GM18508 (cell line): ENCODE results near the gene DGLUCY.
"Not testable (repeated sequence)": the region's sequence is repeated elsewhere in the genome, so short reads cannot be mapped to it uniquely, and the experiment has no call there.

ENCODE experiments used
- ATAC-seq: cut with Tn5 transposase; IDR thresholded peaks from one replicate; pipeline ENCODE4 v1.9.1; 2021; ENCODE audit warnings: moderate number of reproducible peaks; ENCODE audit not compliant: insufficient read depth, unreplicated experiment

Gene DGLUCY

DNA sequence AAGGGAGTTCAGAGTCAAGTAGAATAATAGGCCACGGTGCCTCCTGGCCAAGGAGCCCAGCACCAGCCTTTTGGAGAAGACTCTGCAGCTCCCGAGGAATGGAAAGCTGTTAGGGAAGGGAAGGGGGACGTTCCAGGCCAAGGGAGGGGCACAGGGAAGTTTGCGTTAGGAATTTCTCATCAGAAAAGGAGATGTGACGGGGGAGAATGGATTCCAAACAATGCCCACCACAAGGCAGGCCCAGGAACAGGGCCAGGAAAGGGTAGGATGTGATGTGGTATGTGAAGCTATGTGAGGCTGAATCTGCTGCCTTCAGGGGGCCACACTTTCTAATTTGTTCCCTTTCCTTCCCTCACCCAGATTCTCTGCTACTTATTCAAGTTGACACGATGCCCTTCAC lies 46.0 kb downstream of the DGLUCY start:
- ATAC-seq: no peak

- no peak for ATAC-seq
Observed at GRCh38 chr14:91163316-91163715, 49.4 kb downstream of the DGLUCY start.

DNA sequence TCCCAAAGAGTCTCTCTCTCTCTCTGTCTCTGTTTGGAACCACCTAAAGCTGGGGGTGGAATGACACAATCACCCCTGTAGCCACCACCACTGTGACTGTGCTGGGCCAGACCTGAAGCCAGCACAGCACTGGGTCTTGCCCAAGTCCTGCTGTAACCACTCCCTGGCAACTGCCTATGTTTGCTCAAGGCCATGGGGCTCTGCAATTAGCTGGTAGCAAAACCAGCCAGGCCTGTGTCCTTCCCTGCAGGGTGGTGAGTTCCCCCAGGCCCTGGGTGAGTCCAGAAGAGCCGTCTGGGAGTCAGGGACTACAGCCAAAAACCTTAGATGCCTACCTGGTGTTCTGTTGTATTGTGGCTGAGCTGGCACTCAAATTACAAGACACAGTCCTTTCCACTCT lies 50.8 kb downstream of the DGLUCY start:
- ATAC-seq: no peak

DNA sequence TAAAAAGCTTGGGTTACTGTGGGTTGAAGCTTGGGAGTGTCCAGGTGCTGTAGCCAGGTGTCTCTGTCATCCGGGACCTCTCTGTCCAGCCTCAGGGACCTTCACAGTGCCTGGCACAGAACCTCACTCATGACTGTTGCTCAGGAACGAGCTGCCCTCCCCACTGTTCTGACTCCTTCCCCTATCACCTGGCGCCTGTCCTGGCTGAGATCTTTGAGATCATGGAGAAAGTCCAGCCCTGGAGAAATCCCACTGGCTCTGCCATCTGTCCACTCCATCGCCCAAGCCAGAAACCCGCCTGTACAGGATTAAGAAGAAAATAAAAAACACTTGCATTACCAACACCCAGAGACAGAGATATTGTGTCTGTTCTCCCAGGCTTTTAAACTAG lies 53.5 kb downstream of the DGLUCY start:
- no peak for ATAC-seq

DNA sequence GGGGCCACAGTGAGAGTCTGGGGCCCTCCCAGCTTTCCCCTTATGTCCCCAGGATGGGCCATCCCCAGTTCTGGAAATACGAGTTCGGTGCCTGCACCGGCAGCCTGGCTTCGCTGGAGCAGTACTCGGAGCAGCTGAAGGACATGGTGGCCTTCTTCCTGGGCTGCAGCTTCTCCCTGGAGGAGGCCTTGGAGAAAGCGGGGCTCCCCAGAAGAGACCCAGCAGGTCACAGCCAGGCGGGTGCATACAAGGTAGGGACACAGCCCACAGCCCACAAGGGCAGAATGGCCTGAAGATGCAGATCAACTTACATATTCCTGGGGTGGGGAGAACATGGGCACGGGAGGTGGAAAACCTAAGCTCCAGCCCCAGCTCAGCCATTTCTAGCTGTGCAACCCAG lies 56.1 kb downstream of the DGLUCY start:
- ATAC-seq: no peak

- ATAC-seq: no peak
Observed at GRCh38 chr14:91170504-91171121, 56.7 kb downstream of the DGLUCY start.

- no peak for ATAC-seq
Observed at GRCh38 chr14:91171291-91171690, 57.4 kb downstream of the DGLUCY start.

DNA sequence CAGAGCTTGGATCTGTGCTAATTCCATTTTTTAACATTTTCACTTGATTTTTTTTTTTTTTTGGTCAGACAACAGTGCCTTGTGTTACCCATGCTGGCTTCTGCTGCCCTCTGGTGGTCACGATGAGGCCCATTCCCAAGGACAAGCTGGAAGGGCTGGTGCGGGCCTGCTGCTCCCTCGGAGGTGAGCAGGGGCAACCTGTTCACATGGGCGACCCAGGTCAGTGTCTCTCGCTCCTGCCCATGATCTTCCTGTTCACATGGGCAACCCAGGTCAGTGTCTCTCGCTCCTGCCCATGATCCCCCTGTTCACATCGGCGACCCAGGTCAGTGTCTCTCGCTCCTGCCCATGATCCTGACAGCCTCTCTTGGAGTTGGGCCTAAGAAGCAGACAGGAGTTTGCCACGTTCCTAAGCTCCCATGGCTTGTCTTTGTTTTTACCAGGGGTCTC lies 59.4 kb downstream of the DGLUCY start:
- ATAC-seq: no peak

DNA sequence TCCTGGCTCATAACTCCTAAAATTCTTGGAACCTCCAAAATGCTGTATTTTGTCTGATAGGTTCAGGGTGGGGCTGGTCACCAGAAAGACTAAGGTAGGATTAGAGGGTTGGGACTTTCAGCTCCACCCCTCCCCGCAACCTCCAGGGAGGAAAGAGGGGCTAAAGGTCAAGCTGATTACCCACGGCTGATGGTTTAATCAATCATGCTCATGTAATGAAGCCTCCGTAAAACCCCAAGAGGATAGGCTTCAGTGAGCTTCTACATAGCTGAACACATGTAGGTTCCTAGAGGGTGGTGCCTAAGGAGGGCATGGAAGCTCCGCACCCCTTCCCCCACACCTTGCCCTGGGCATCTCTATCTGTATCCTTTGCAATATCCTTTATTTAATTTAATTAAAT lies 60.0 kb downstream of the DGLUCY start:
- no peak for ATAC-seq

DNA sequence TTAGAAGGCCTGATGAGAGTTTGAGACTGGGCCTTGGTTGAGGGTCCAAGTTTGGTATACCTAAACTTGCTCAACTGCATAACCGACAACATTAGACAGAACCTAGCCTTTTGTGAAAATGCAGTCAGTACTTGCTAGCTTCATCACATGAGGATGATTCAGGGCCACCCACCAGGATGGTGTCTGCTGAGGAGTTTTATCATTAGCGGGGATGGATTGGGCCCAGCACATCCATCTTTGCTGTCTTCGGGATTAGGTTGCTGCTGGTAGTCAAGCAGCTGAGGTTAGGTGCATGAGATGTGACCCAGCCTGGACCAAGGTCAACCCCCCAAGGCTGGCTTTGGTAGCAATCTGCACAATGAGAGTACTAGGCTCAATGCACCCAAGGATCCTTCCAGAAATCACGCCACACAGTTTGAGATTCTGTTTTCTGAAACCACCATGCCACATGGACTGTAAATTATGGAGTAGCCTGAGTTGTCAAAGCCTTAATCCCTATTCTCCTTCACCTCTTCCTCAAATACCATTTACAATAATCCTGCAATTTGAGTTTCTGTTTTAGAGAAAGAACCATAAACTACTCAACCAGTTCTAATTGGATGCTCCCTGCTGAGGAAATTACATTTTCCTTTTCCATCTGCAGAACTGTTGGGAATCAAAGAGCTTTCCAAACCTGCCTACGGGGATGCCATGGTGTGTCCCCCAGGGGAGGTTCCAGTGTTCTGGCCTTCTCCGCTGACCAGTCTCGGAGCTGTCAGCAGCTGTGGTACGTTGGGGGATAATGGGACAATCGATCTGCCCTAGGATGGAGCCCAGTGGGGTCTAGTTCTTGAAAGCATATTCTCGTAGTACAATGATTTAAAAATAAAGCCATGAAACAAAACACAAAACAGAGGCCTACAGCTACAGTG lies 61.7 kb downstream of the DGLUCY start:
- no peak for ATAC-seq

GRCh38 chr14:91177073-91178034 lies 63.5 kb downstream of the DGLUCY start:
- no peak for ATAC-seq

- no peak for ATAC-seq
Observed at GRCh38 chr14:91180611-91181010, 66.7 kb downstream of the DGLUCY start.

- ATAC-seq: not testable (repeated sequence)
Observed at GRCh38 chr14:91182753-91183152, 68.9 kb downstream of the DGLUCY start.

DNA sequence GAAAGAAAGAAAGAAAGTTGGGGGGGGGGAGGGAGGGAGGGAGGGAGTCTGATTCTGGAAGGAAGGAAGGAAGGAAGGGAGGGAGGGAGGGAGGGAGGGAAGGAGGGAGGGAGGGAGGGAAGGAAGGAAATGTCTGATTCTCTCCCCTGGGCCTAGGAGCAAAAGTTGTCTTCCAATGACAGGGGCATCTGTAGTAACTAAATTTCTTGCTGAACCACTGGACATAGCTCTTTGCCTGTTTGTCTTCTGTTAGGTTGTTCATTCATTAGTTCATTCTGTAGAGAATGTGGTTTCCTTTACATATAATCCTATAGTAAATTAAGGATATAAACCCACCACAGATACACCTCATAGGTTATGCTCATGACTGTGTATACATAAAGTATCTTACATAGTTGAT lies 70.7 kb downstream of the DGLUCY start:
- ATAC-seq: no peak

GRCh38 chr14:91185721-91186120 lies 71.8 kb downstream of the DGLUCY start:
- no peak for ATAC-seq

DNA sequence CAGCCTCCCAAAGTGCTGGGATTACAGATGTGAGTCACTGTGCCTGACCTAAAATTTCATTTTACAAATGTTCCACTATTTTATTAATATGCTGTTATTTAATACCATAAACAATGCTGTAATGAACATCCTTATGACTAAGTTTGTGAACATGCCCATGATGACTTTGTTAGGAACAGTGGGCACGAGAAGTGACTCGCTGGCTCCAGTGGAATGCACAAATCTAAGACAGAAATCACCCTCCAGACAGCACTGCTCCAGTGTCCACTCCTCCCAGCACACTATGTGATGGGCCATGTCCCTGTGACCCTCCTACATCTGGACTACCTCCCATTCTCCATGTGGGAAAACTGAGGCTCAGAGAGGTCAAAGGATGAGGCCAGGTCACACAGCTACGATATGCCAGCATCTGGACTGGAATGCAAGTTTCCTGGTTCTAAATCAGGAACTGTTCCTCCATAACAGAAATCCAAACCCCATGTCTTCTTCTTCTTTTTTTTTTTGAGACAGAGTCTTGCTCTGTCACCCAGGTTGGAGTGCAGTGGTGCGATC lies 72.7 kb downstream of the DGLUCY start:
- ATAC-seq: no peak

- ATAC-seq: no peak
Observed at GRCh38 chr14:91187271-91187670, 73.4 kb downstream of the DGLUCY start.

DNA sequence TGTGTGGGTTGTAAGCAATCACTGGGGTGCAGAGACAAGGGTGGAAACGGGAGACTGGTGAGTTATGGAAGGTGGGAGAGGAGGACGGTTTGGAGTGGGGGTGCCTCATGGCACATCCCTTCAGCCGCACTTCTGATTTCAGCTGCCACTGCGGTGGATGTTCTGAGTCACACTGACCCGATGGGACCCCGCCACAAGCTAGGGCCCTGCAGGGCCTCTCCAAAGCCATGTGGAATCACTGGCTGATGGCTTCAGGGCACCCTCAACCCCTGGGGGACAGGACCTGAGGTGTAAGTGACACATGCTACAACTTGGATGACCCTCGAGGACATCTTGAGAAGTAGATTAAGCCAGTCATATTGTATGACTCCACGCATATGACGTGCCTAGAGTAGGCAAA lies 77.0 kb downstream of the DGLUCY start:
- ATAC-seq: no peak

DNA sequence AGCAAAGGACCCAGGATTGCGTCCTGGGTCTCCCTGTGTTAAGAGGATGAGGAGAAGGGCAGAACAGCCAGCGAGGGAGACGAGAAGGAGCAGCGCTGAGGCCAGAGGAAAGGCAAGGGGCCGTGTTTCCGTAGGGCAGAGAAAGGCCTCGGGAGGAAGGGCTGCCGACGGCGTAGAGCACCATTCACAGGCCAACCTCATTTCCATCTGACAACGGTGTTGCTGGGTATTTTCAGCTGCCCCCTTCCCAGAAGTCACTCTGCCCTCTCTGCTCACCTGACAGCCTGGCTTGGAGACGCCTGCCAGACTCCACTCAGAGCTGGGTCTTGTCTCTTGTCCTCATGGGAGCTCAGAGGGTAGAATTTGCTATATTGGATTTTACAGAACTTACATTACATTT lies 79.2 kb downstream of the DGLUCY start:
- no peak for ATAC-seq

DNA sequence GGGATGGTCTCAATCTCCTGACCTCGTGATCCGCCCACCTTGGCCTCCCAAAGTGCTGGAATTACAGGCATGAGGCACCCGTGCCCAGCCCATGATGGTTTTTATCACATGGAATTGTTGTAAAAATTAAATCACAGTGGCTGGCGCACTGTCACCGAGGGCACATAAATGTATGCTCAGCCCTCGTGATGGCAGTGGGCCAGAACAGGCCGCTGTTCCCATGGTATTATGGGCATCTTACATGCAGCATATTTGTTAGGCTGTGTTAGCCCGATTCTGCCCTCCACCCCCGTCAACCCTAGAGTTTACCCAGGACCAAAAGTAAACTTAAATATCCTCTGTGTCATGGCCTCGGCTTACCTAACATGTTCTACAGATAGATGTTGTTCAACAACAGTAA lies 82.0 kb downstream of the DGLUCY start:
- ATAC-seq: no peak
